ENCODE results near the gene ADIPOQ. TPM values are rescaled to one million over a fixed set of nuclear protein-coding genes. Genes with fewer than 3 reads are reported as not detected.

Gene ADIPOQ
- total and polyA plus RNA-seq, 4 donors = 0.02 TPM; not detected in 3

DNA sequence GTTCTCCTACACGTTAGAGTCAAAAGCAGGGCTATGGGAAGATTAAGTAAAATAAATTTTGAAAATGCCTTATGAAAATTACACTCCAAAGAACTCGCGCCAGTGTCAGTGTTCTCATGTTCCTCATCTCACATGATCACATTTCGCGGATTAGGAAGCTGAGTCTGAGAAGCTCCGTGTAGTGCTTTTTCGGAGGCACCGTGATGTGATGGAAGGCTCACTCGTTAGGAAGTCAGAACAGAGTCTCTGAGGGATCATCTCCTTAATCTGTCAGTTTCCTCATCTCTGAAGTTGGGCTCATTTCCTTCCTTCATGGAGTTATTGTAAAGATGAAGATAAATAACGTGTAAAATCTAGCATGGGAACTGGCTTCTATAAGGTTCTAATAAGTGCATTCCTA is 3.2 kb downstream of the ADIPOQ start (continued):
- TF ChIP-seq, protein P1, sequence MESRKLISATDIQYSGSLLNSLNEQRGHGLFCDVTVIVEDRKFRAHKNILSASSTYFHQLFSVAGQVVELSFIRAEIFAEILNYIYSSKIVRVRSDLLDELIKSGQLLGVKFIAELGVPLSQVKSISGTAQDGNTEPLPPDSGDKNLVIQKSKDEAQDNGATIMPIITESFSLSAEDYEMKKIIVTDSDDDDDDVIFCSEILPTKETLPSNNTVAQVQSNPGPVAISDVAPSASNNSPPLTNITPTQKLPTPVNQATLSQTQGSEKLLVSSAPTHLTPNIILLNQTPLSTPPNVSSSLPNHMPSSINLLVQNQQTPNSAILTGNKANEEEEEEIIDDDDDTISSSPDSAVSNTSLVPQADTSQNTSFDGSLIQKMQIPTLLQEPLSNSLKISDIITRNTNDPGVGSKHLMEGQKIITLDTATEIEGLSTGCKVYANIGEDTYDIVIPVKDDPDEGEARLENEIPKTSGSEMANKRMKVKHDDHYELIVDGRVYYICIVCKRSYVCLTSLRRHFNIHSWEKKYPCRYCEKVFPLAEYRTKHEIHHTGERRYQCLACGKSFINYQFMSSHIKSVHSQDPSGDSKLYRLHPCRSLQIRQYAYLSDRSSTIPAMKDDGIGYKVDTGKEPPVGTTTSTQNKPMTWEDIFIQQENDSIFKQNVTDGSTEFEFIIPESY (IDR thresholded peaks at IDR 0.05) = no peak

DNA sequence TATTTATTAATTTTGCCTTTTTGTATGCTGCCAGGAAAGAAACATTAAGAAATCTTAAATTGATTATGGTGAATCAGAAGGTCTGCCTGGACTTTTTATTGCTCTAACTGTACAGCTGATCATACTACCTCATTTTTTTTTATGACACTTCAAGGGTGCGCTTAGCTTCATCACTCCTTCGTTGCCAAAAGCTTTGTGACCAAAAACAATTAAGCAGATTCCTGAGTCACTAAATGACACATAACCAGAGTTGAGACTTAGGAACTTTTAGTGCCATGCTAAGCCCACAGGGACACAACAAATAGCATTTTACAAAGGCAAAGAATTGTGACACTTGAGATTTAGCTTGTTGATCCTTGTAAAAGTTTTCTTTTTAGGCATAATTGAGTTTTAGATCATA is 4.9 kb downstream of the ADIPOQ start:
- H3K9me3 ChIP-seq (ENCODE audit: control insufficient read depth in 4 of 4, low read length in 3 of 4) = no peaks in the 10 kb centered on the region
- no peaks in the 10 kb centered on the region for H3K27me3 ChIP-seq (ENCODE audit: control insufficient read depth in 4 of 4, insufficient read depth in 4 of 4, low read length in 3 of 4)
- no peak overlapping the region for H3K9ac ChIP-seq (ENCODE audit: low read depth in 1 of 2, low read length in 2 of 2)
- WGBS = 79% methylated on average over 2 of the region's 2 CpGs
- H3K4me3 ChIP-seq (ENCODE audit: low read depth in 1 of 3, low read length in 3 of 3) = no peak overlapping the region
- TF ChIP-seq, protein P2, sequence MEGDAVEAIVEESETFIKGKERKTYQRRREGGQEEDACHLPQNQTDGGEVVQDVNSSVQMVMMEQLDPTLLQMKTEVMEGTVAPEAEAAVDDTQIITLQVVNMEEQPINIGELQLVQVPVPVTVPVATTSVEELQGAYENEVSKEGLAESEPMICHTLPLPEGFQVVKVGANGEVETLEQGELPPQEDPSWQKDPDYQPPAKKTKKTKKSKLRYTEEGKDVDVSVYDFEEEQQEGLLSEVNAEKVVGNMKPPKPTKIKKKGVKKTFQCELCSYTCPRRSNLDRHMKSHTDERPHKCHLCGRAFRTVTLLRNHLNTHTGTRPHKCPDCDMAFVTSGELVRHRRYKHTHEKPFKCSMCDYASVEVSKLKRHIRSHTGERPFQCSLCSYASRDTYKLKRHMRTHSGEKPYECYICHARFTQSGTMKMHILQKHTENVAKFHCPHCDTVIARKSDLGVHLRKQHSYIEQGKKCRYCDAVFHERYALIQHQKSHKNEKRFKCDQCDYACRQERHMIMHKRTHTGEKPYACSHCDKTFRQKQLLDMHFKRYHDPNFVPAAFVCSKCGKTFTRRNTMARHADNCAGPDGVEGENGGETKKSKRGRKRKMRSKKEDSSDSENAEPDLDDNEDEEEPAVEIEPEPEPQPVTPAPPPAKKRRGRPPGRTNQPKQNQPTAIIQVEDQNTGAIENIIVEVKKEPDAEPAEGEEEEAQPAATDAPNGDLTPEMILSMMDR (IDR thresholded peaks at IDR 0.05; ENCODE audit: low read depth, low read length, missing input control) = no peak
- TF ChIP-seq TAF1 (conservative IDR thresholded peaks at IDR 0.05) (no peak), YY1 (IDR thresholded peaks at IDR 0.05) (no peak), EGR1 (IDR thresholded peaks at IDR 0.05; ENCODE audit: low read depth in 2 of 2) (no peak), RXRA (IDR thresholded peaks at IDR 0.05) (no peak), RAD21 (IDR thresholded peaks at IDR 0.05) (no peak), NR2F2 (IDR thresholded peaks at IDR 0.05) (no peak), FOXA2 (IDR thresholded peaks at IDR 0.05) (no peak), SP1 (IDR thresholded peaks at IDR 0.05) (no peak), GABPA (IDR thresholded peaks at IDR 0.05 in 1 of 2, conservative IDR thresholded peaks at IDR 0.05 in 1 of 2) (no peak), JUND (IDR thresholded peaks at IDR 0.05) (no peak), FOXA1 (IDR thresholded peaks at IDR 0.05) (no peak), HNF4G (IDR thresholded peaks at IDR 0.05) (no peak), HNF4A (conservative IDR thresholded peaks at IDR 0.05) (no peak)
- TF ChIP-seq, protein P3, sequence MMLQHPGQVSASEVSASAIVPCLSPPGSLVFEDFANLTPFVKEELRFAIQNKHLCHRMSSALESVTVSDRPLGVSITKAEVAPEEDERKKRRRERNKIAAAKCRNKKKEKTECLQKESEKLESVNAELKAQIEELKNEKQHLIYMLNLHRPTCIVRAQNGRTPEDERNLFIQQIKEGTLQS (IDR thresholded peaks at IDR 0.05) = no peak
- TF ChIP-seq, protein P1 (IDR thresholded peaks at IDR 0.05) = no peak
- TF ChIP-seq, protein P4, sequence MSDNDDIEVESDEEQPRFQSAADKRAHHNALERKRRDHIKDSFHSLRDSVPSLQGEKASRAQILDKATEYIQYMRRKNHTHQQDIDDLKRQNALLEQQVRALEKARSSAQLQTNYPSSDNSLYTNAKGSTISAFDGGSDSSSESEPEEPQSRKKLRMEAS (IDR thresholded peaks at IDR 0.05) = no peak
- TF ChIP-seq, protein P5, sequence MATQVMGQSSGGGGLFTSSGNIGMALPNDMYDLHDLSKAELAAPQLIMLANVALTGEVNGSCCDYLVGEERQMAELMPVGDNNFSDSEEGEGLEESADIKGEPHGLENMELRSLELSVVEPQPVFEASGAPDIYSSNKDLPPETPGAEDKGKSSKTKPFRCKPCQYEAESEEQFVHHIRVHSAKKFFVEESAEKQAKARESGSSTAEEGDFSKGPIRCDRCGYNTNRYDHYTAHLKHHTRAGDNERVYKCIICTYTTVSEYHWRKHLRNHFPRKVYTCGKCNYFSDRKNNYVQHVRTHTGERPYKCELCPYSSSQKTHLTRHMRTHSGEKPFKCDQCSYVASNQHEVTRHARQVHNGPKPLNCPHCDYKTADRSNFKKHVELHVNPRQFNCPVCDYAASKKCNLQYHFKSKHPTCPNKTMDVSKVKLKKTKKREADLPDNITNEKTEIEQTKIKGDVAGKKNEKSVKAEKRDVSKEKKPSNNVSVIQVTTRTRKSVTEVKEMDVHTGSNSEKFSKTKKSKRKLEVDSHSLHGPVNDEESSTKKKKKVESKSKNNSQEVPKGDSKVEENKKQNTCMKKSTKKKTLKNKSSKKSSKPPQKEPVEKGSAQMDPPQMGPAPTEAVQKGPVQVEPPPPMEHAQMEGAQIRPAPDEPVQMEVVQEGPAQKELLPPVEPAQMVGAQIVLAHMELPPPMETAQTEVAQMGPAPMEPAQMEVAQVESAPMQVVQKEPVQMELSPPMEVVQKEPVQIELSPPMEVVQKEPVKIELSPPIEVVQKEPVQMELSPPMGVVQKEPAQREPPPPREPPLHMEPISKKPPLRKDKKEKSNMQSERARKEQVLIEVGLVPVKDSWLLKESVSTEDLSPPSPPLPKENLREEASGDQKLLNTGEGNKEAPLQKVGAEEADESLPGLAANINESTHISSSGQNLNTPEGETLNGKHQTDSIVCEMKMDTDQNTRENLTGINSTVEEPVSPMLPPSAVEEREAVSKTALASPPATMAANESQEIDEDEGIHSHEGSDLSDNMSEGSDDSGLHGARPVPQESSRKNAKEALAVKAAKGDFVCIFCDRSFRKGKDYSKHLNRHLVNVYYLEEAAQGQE (IDR thresholded peaks at IDR 0.05) = no peak
- no peaks in the 10 kb centered on the region for H3K4me1 ChIP-seq (ENCODE audit: control insufficient read depth in 4 of 4, insufficient read depth in 4 of 4, low read length in 3 of 4)
- H3K27ac ChIP-seq (ENCODE audit: low read depth in 1 of 2, low read length in 2 of 2) = no peak overlapping the region
- H3K36me3 ChIP-seq (ENCODE audit: control insufficient read depth in 4 of 4, insufficient read depth in 3 of 4, low read depth in 1 of 4, low read length in 3 of 4) = no peaks in the 10 kb centered on the region
- no peak for DNase-seq (ENCODE audit: low spot score)

Measured in liver (tissue), 9 donors.